IPS-20b (cell line): Measurements from ENCODE around the gene FUT9.
A peak's percentile ranks its signal among the peaks of the same experiment; 100 is the strongest.

Source experiments
- H3K27ac ChIP-seq: one replicate; pipeline ENCODE4 v1.5.1; 2013; ENCODE audit warnings: low read length
- H3K27me3 ChIP-seq: 2 replicates; pipeline ENCODE4 v1.6.1; 2013; ENCODE audit warnings: mild to moderate bottlenecking, low read length, inconsistent platforms; ENCODE audit not compliant: insufficient read depth
- H3K36me3 ChIP-seq: 2 replicates; pipeline ENCODE4 v1.6.1; 2013; ENCODE audit warnings: low read depth, mild to moderate bottlenecking, inconsistent platforms, low read length, moderate library complexity; ENCODE audit not compliant: insufficient read depth
- H3K4me1 ChIP-seq: 2 replicates; pipeline ENCODE4 v1.6.1; 2013; ENCODE audit warnings: mild to moderate bottlenecking, control low read depth, inconsistent platforms, low read length, moderate library complexity; ENCODE audit not compliant: insufficient read depth
- H3K4me3 ChIP-seq: 2 replicates; pipeline ENCODE4 v1.5.1; 2013; ENCODE audit warnings: mild to moderate bottlenecking, low read length, inconsistent platforms
- H3K9ac ChIP-seq: 2 replicates; pipeline ENCODE4 v1.6.1; 2013; ENCODE audit warnings: low read depth, mild to moderate bottlenecking, inconsistent platforms, low read length, moderate library complexity
- H3K9me3 ChIP-seq: 2 replicates; pipeline ENCODE4 v1.6.1; 2013; ENCODE audit warnings: mild to moderate bottlenecking, low read depth, low read length, inconsistent platforms; ENCODE audit not compliant: insufficient read depth

The FUT9 gene

GRCh38 chr6:96142142-96142541, 126.4 kb downstream of the FUT9 start:
- Histone ChIP-seq H3K27me3 (no peaks in the 10 kb centered on the region), H3K27ac (no peak overlapping the region), H3K9ac (no peak overlapping the region)

DNA sequence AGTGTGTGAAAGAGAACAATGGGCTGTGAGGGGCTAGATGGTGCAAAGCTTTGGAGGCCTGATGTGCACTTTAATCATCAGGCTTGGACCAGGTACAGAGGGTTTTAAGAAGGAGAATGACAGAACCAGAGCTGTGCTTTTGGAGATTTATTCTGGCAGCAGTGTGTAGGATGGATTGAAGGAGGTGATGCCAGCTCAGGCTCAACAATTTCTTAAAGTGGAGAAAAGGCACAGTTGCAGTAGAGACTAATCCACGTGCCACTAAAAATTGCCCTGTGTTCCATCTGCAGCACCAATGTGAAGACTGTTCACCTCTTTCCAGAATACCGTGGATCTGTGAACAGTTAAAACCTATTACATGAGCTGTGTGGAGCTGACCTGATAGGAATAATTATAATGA, 134.7 kb downstream of the FUT9 start:
- Histone ChIP-seq H3K4me3 (no peak overlapping the region), H3K4me1 (no peaks in the 10 kb centered on the region; the same call in 1 of the 2 replicates), H3K36me3 (no peaks in the 10 kb centered on the region), H3K27ac (no peak overlapping the region), H3K9me3 (no peaks in the 10 kb centered on the region), H3K27me3 (no peaks in the 10 kb centered on the region), H3K9ac (no peak overlapping the region)

More at GRCh38 chr6:96142142-96142541, 126.4 kb downstream of the FUT9 start:
- peaks cover 13% of the 10 kb centered on the region; the same call in 1 of the 2 replicates for H3K9me3 ChIP-seq
- no peak overlapping the region for H3K4me3 ChIP-seq
- no peaks in the 10 kb centered on the region for H3K36me3 ChIP-seq
- H3K4me1 ChIP-seq: no peaks in the 10 kb centered on the region

DNA sequence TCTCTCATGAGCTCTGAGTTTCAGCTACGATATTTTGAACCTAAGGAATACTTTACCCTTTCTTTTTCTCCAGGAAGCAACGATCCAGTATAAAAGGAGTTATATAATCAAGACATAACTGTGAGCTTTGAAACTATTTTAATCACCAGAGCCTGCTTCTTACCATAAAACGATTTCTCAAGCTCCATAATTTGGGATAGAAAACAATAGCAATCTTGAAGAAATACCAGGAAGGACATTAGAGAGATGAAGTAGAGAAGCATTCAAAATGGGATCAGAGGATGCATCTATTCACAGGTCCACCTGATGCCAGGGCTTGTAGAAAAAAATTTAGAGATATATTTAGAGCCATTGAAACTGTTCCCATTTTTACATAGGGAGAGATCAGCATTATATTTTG, 135.9 kb downstream of the FUT9 start:
- Histone ChIP-seq H3K27me3 (no peaks in the 10 kb centered on the region), H3K4me3 (no peak overlapping the region), H3K9ac (no peak overlapping the region), H3K9me3 (no peaks in the 10 kb centered on the region), H3K36me3 (no peaks in the 10 kb centered on the region), H3K4me1 (no peaks in the 10 kb centered on the region; the same call in 1 of the 2 replicates), H3K27ac (no peak overlapping the region)

DNA sequence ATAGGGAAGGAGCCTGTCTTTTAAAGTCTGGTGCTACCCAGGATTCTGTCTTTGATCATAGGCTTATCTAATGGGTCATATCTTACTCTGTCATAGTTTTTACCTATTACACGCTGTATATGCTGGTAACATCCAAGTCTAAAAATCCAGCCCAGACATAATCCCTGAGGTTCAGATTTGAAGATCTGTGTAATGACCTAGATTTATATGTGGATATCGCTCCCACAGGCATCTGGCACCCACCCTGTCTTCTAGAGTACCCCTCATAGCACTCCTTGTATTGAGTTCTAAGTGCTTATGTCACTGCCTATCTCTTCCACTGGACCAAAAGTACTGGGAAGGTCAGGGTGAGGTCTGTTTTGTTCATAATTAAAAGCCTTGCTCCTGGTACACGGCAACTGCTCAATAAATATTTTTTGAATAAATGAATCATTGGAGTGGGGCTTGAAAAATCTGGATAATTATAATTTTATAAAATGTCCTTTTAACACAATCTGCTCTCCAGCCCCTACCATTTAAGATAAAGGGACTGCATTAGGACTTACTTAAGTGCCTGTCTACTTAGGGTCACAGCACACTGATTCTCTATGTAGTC, 136.4 kb downstream of the FUT9 start:
- no peak overlapping the region for H3K27ac ChIP-seq
- H3K4me1 ChIP-seq: no peaks in the 10 kb centered on the region; the same call in 1 of the 2 replicates
- no peak overlapping the region for H3K9ac ChIP-seq
- H3K27me3 ChIP-seq: no peaks in the 10 kb centered on the region
- no peaks in the 10 kb centered on the region for H3K36me3 ChIP-seq
- H3K9me3 ChIP-seq: no peaks in the 10 kb centered on the region
- no peak overlapping the region for H3K4me3 ChIP-seq

GRCh38 chr6:96153775-96154174, 138.0 kb downstream of the FUT9 start:
- Histone ChIP-seq H3K27me3 (no peaks in the 10 kb centered on the region), H3K4me3 (no peak overlapping the region), H3K36me3 (no peaks in the 10 kb centered on the region), H3K9ac (no peak overlapping the region), H3K9me3 (no peaks in the 10 kb centered on the region), H3K4me1 (no peaks in the 10 kb centered on the region; the same call in 1 of the 2 replicates), H3K27ac (no peak overlapping the region)

GRCh38 chr6:96156425-96156824, 140.7 kb downstream of the FUT9 start:
- Histone ChIP-seq H3K4me3 (no peak overlapping the region), H3K27me3 (no peaks in the 10 kb centered on the region), H3K36me3 (no peaks in the 10 kb centered on the region), H3K9ac (no peak overlapping the region), H3K4me1 (peaks cover 3% of the 10 kb centered on the region; the same call in 1 of the 2 replicates), H3K27ac (no peak overlapping the region), H3K9me3 (no peaks in the 10 kb centered on the region)

- Histone ChIP-seq H3K4me3 (no peak overlapping the region), H3K9me3 (no peaks in the 10 kb centered on the region), H3K4me1 (peaks cover 9% of the 10 kb centered on the region; the same call in 1 of the 2 replicates), H3K9ac (no peak overlapping the region), H3K27ac (no peak overlapping the region), H3K27me3 (no peaks in the 10 kb centered on the region), H3K36me3 (no peaks in the 10 kb centered on the region)
These were observed 141.3 kb downstream of the FUT9 start for GRCh38 chr6:96157018-96157565.

GRCh38 chr6:96162711-96163120, 146.9 kb downstream of the FUT9 start:
- H3K9me3 ChIP-seq: no peaks in the 10 kb centered on the region
- peak overlapping the region; percentile 84 for H3K27ac ChIP-seq
- H3K4me3 ChIP-seq: peak overlapping the region; percentile 40; the same call in 1 of the 2 replicates
- peaks cover 26% of the 10 kb centered on the region for H3K4me1 ChIP-seq
- H3K27me3 ChIP-seq: no peaks in the 10 kb centered on the region
- H3K9ac ChIP-seq: peak overlapping the region; percentile 69; the same call in 1 of the 2 replicates
- no peaks in the 10 kb centered on the region for H3K36me3 ChIP-seq

DNA sequence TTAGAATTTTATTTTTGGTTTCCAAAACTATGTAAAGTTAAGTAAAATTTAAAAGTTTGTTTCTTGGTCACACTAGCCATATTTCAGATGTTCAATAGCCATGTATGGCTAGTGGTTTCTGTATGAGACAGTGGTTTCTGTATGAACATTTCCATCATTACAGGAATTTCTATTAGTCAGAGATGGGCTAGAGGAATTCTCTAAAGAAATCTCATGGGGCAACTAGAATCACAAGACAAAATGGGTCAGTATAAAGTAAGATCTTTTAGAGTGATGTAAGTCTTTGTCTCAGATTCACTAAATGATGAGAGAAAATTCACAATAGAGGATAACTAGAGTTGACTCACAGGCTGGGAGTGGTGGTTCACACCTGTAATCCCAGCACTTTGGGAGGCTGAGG, 149.0 kb downstream of the FUT9 start:
- Histone ChIP-seq H3K4me3 (no peak overlapping the region), H3K9ac (no peak overlapping the region), H3K27ac (no peak overlapping the region), H3K36me3 (no peaks in the 10 kb centered on the region), H3K27me3 (no peaks in the 10 kb centered on the region), H3K4me1 (peaks cover 26% of the 10 kb centered on the region), H3K9me3 (no peaks in the 10 kb centered on the region)

GRCh38 chr6:96171112-96171511, 155.3 kb downstream of the FUT9 start:
- Histone ChIP-seq H3K36me3 (no peaks in the 10 kb centered on the region), H3K27me3 (no peaks in the 10 kb centered on the region), H3K9ac (no peak overlapping the region), H3K4me3 (no peak overlapping the region), H3K27ac (no peak overlapping the region), H3K4me1 (no peaks in the 10 kb centered on the region), H3K9me3 (no peaks in the 10 kb centered on the region)

DNA sequence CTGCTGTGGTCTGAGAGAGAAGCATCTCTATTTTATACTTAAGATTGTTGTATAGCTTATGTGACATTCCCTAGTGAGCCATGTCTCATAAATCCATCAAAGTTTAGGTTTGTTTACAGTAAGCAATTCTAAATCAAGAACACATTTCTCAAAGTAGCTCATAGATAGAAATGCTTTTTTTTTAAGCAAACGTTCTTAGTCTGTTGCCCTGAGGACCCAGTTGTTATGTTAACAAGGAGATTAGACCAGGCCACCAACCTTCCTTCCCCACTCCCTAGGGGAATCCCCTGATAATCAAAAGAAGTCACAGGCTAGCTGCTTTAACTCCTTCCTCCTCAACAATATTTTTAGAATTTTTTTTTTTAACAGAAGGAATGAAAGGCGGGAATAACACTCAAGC, 169.0 kb downstream of the FUT9 start:
- H3K4me1 ChIP-seq: peaks cover 26% of the 10 kb centered on the region
- H3K27ac ChIP-seq: peak overlapping the region; percentile 4
- no peaks in the 10 kb centered on the region for H3K27me3 ChIP-seq
- H3K36me3 ChIP-seq: no peaks in the 10 kb centered on the region
- no peaks in the 10 kb centered on the region for H3K9me3 ChIP-seq
- H3K9ac ChIP-seq: no peak overlapping the region
- peak overlapping the region; percentile 20; the same call in 1 of the 2 replicates for H3K4me3 ChIP-seq

DNA sequence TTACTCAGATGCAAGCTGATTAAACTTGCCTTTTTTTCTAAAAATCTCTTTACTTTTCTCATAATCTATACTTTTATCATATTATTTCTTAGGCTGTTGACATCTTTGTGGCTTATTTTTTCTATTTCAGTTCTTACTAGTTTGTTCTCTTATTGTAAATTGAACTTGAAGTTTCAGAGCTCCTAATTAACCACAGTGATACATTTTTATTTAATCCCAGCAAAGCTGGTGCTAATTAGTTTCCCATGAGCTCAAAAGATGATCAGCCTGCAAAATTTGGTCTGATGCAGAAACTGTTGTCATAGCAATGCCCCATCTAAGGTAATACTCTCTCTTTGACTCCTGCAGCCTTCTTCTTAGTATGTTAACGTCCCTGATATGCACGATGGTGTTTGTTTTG, 170.3 kb downstream of the FUT9 start:
- Histone ChIP-seq H3K36me3 (no peaks in the 10 kb centered on the region), H3K9ac (no peak overlapping the region), H3K27me3 (no peaks in the 10 kb centered on the region), H3K4me1 (peaks cover 26% of the 10 kb centered on the region), H3K27ac (no peak overlapping the region), H3K4me3 (no peak overlapping the region), H3K9me3 (no peaks in the 10 kb centered on the region)
